ENCODE data around the gene MDFIC.

The MDFIC gene

DNA sequence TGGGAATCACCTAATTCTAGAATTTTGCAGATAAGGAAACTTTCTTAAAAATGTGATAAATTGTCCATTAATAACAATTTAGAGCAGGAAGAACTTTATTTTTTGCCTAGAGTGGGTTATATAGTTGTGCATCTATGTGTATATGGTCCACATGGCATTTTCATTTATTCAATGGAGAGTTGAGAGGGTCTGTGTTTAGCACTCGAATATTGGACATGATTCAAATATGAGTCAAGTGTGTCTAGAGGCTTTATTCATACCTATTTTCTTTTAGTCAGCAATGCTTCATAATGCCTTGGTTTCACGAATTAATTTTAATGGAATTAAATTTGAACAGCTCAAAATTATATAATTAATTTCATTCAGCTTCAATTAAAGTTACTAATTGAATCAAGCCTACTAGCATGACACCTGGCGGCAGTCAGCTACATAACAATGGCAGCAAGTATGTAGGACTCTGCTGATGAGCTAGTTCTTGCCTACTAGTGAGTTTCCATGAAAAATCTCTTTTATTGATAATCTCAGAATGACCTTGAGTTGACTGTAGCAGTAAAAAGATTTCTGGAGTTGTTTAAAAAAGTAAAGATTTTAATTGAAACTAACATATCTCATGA is 17.7 kb downstream of the MDFIC start:
- Histone ChIP-seq H3K9ac (ENCODE audit: low read depth, low read length) (no peak overlapping the region), H3K27ac (ENCODE audit: low read length) (no peak overlapping the region), H3K36me3 (ENCODE audit: insufficient read depth, low read depth, low read length) (no peaks in the 10 kb centered on the region), H3K4me1 (ENCODE audit: insufficient read depth, low read length) (no peaks in the 10 kb centered on the region; the same call in 1 of the 2 replicates), H3K4me3 (ENCODE audit: low read length) (no peak overlapping the region), H3K9me3 (ENCODE audit: insufficient read depth, low read depth, low read length) (no peaks in the 10 kb centered on the region), H3K27me3 (ENCODE audit: insufficient read depth, low read length) (no peaks in the 10 kb centered on the region)

DNA sequence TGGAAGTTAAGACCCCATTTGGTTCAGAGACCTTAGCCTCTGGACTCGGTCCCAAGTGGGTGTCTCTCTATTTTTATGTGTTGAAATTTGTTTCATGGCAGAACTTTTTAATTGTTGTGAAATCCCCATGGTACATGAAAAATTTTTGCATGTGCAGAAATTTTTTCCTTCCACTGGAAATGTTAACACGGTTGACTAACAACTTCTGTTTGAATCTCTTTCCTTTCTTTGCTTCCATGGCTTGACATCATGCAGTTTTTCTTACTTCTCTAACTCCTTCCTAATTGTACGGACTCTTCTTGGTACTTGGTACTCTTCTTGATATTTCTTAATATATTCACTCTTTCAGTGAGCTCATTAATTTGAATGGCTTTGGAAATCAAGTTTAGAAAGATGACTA is 18.3 kb downstream of the MDFIC start:
- Histone ChIP-seq H3K4me3 (ENCODE audit: low read length) (no peak overlapping the region), H3K4me1 (ENCODE audit: insufficient read depth, low read length) (peaks cover 5% of the 10 kb centered on the region; the same call in 1 of the 2 replicates), H3K36me3 (ENCODE audit: insufficient read depth, low read depth, low read length) (no peaks in the 10 kb centered on the region)

DNA sequence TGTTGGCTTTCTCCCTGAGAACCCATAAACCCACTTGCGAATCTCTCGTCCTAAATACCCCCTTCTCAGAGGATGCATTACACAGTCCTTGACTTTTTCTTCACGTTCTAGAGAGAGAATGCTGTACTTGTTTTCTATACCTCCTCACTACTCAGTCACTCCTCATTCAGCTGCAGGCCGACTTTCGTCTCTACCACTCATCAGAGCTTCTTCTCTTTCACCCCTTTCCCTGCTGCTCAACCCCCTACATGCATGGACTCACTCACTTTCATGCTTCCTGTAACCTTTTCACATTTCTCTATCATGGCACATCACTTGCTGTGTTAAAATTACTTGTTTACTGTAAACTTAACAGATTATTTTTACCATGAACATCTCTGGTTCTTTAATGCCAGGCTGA is 19.8 kb downstream of the MDFIC start:
- Histone ChIP-seq H3K27me3 (ENCODE audit: insufficient read depth, low read length) (no peaks in the 10 kb centered on the region), H3K9me3 (ENCODE audit: insufficient read depth, low read depth, low read length) (no peaks in the 10 kb centered on the region), H3K9ac (ENCODE audit: low read depth, low read length) (no peak overlapping the region)

More for the DNA sequence above, 18.3 kb downstream of the MDFIC start:
- H3K27me3 ChIP-seq (ENCODE audit: insufficient read depth, low read length): no peaks in the 10 kb centered on the region
- H3K9me3 ChIP-seq (ENCODE audit: insufficient read depth, low read depth, low read length): no peaks in the 10 kb centered on the region
- H3K27ac ChIP-seq (ENCODE audit: low read length): no peak overlapping the region
- H3K9ac ChIP-seq (ENCODE audit: low read depth, low read length): no peak overlapping the region

DNA sequence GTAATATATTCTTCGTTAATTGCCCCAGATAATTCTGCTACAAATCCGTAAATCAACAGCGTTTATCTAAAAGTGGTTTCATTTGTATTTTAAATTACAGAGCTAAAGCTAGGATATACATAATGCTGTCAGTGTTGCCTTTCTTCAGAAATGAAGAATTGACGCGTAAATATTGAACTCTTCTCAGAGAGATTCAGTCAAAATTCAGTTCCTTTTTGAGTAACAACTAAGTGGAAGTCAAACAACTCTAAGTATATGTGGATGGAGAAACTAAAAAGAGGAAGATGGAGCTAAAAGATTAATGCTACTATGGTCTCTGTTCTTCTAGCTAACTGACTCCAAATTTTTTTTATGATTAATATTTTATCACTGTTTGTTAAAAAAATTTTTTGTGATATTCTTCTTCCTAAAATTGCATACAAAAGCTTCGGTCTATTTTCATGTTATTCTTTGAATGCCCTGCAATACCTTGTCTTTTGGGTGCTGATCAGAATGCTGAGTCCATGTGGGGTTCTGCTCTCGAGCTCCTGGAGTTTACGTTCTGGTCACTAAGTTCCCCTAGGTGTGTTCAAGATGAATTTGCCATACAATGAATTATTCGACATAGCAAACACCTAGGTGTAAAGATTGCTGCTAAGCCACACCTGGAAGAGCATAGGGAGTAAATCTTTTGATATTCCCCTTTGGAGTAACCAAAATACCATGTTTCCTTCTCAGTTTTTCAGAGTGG is 20.7 kb downstream of the MDFIC start:
- Histone ChIP-seq H3K4me3 (ENCODE audit: low read length) (no peak overlapping the region), H3K36me3 (ENCODE audit: insufficient read depth, low read depth, low read length) (no peaks in the 10 kb centered on the region), H3K9me3 (ENCODE audit: insufficient read depth, low read depth, low read length) (no peaks in the 10 kb centered on the region), H3K27me3 (ENCODE audit: insufficient read depth, low read length) (no peaks in the 10 kb centered on the region), H3K9ac (ENCODE audit: low read depth, low read length) (no peak overlapping the region), H3K4me1 (ENCODE audit: insufficient read depth, low read length) (peaks cover 10% of the 10 kb centered on the region; the same call in 1 of the 2 replicates), H3K27ac (ENCODE audit: low read length) (no peak overlapping the region)

More for the DNA sequence above, 19.8 kb downstream of the MDFIC start:
- H3K4me3 ChIP-seq (ENCODE audit: low read length): no peak overlapping the region
- H3K27ac ChIP-seq (ENCODE audit: low read length): no peak overlapping the region
- H3K4me1 ChIP-seq (ENCODE audit: insufficient read depth, low read length): peaks cover 9% of the 10 kb centered on the region; the same call in 1 of the 2 replicates
- H3K36me3 ChIP-seq (ENCODE audit: insufficient read depth, low read depth, low read length): no peaks in the 10 kb centered on the region

DNA sequence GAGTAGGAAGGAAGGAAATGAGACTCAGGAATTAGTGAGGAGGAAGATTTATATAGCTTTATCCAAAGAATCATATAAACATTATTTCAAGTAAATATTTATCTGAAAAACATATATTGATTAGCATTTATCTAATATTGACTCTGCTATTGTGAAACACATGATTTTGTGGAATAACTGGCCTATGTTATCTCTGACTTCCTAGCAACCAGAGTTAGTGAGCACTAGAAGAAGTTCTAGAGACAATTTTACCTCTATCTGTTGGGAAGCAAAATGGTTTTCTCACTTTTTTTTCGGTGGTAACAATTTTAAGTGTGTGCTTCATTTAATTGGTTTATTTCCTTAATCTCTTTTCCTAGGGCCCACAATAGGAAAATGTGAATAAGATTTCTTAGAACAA is 21.6 kb downstream of the MDFIC start:
- H3K27me3 ChIP-seq (ENCODE audit: insufficient read depth, low read length): no peaks in the 10 kb centered on the region
- no peaks in the 10 kb centered on the region for H3K9me3 ChIP-seq (ENCODE audit: insufficient read depth, low read depth, low read length)
- peaks cover 10% of the 10 kb centered on the region; the same call in 1 of the 2 replicates for H3K4me1 ChIP-seq (ENCODE audit: insufficient read depth, low read length)
- H3K36me3 ChIP-seq (ENCODE audit: insufficient read depth, low read depth, low read length): no peaks in the 10 kb centered on the region
- H3K9ac ChIP-seq (ENCODE audit: low read depth, low read length): no peak overlapping the region
- H3K4me3 ChIP-seq (ENCODE audit: low read length): no peak overlapping the region
- H3K27ac ChIP-seq (ENCODE audit: low read length): no peak overlapping the region

DNA sequence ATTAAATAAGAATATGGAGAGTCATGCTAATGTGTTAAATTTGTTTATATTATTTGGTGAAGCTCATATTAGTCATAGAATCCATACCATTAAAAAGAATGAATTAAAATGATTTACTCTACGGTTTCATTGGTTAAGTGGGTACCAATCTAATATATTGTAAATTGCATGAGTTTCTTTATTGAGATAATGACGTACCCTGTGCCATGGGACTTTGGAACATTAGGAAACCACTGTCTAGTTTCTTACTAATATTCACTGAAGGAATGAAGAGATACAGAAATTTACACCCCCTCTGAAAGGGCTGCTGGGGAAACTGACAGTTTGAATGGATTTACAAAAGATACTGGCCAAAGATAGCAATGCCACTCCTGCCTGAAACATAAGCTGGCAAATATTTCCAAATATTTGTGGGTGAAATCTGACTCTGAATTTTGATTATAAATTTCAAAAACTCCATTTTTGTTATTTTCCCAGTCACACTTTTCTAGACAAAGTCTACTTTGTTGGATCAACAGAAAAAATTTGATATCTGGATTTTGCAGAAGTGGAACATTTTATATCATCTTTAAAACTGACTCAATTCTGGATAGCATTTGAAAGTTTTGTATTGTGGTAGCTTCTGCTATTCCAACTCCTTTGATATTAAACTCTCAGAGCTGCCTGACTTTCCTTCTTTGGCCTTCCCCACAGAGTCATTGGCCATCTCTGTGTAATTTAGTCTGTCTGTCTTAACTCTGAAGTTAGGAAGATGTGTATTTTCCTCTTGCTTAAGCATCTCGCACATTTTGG is 22.3 kb downstream of the MDFIC start:
- H3K4me3 ChIP-seq (ENCODE audit: low read length): no peak overlapping the region
- no peaks in the 10 kb centered on the region for H3K36me3 ChIP-seq (ENCODE audit: insufficient read depth, low read depth, low read length)
- H3K9ac ChIP-seq (ENCODE audit: low read depth, low read length): no peak overlapping the region
- no peaks in the 10 kb centered on the region for H3K9me3 ChIP-seq (ENCODE audit: insufficient read depth, low read depth, low read length)
- H3K27ac ChIP-seq (ENCODE audit: low read length): no peak overlapping the region
- peaks cover 10% of the 10 kb centered on the region; the same call in 1 of the 2 replicates for H3K4me1 ChIP-seq (ENCODE audit: insufficient read depth, low read length)
- no peaks in the 10 kb centered on the region for H3K27me3 ChIP-seq (ENCODE audit: insufficient read depth, low read length)

DNA sequence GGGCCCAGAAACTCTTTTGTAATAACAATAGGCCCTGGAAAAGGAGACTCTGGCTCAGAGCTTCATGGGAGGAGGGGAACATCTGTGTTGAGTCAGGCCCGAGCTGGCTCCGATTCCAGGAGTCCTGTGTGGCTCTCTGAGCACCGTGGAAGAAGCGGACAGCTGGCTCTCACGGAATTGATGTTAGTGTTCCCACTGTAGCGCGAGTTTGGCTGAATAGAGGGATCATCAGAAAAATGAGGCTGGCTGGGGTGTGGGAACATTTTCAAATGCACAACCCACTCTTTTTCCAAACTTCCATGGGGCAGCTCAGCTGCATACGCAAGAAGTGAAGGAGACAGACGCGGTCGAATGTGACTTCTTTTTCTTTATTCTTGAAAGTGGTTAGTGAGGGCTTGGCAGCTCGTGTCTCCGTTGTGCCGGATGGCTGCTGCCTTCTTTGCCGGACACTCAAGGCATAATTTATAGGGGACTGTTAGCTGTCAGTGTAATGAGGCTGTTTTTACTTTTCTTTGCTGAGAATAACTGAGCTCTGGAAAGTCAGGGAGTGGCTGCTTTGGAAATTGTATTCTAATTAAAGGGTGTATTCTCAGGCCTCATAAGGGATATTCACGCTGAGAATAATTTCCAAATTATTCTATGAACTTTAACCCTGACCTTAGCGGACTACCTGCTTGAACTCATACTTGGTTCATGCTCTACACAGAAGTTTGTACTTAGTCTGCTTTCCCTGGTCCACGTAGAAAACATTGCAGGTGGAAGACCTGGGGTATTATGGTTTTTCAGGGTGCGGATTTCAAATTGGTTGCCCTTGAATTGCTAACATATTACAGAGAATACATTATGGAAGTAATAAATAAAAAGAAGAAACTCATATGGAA is 23.1 kb downstream of the MDFIC start:
- Histone ChIP-seq H3K4me1 (ENCODE audit: insufficient read depth, low read length) (peaks cover 10% of the 10 kb centered on the region; the same call in 1 of the 2 replicates), H3K9ac (ENCODE audit: low read depth, low read length) (no peak overlapping the region), H3K4me3 (ENCODE audit: low read length) (no peak overlapping the region), H3K27me3 (ENCODE audit: insufficient read depth, low read length) (no peaks in the 10 kb centered on the region), H3K36me3 (ENCODE audit: insufficient read depth, low read depth, low read length) (no peaks in the 10 kb centered on the region), H3K27ac (ENCODE audit: low read length) (no peak overlapping the region), H3K9me3 (ENCODE audit: insufficient read depth, low read depth, low read length) (no peaks in the 10 kb centered on the region)

DNA sequence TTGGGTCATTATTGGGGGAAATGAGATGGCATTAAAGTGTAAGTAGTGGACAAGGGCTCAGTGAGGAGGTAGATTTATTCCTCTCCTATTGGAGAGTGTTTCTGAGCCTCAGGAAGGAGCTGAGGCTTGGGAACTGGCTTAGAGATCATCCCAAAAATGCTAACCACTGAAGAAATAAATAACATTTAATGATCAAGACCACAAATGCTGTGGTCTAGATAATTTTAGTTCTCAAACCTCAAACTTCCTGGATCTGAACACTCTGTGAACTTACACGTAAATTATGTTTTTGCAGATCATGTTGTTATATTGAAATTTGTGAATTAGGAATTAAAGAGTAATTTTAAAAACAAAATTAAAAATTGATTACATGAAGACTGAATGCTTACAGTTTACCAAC is 27.3 kb downstream of the MDFIC start:
- H3K36me3 ChIP-seq (ENCODE audit: insufficient read depth, low read depth, low read length): no peaks in the 10 kb centered on the region

DNA sequence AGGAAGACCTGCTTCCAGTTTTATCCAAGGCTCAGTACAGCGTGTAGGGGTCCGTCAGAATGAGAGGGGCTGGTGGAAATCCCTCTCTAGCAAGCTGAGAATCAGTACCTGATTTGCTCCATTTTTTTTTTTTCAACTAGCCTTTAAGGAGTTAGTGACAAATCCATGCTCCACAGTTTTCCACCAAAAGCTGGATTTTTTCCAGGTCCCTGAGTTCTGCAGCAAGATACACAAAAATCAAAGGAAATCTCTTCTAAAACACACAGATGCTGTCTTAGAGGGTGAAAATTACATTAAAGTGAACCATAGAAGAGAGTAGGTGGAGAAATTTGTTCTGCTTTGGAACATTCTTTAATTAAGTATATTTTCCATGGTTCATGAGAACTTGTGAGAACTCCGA is 30.4 kb downstream of the MDFIC start:
- Histone ChIP-seq H3K36me3 (ENCODE audit: insufficient read depth, low read depth, low read length) (no peaks in the 10 kb centered on the region), H3K27me3 (ENCODE audit: insufficient read depth, low read length) (no peaks in the 10 kb centered on the region), H3K27ac (ENCODE audit: low read length) (no peak overlapping the region), H3K9me3 (ENCODE audit: insufficient read depth, low read depth, low read length) (no peaks in the 10 kb centered on the region), H3K4me3 (ENCODE audit: low read length) (no peak overlapping the region), H3K9ac (ENCODE audit: low read depth, low read length) (no peak overlapping the region), H3K4me1 (ENCODE audit: insufficient read depth, low read length) (no peaks in the 10 kb centered on the region)

More for the DNA sequence above, 27.3 kb downstream of the MDFIC start:
- no peak overlapping the region for H3K9ac ChIP-seq (ENCODE audit: low read depth, low read length)
- H3K4me1 ChIP-seq (ENCODE audit: insufficient read depth, low read length): peaks cover 10% of the 10 kb centered on the region; the same call in 1 of the 2 replicates
- H3K4me3 ChIP-seq (ENCODE audit: low read length): no peak overlapping the region
- H3K9me3 ChIP-seq (ENCODE audit: insufficient read depth, low read depth, low read length): no peaks in the 10 kb centered on the region
- no peaks in the 10 kb centered on the region for H3K27me3 ChIP-seq (ENCODE audit: insufficient read depth, low read length)
- H3K27ac ChIP-seq (ENCODE audit: low read length): no peak overlapping the region

DNA sequence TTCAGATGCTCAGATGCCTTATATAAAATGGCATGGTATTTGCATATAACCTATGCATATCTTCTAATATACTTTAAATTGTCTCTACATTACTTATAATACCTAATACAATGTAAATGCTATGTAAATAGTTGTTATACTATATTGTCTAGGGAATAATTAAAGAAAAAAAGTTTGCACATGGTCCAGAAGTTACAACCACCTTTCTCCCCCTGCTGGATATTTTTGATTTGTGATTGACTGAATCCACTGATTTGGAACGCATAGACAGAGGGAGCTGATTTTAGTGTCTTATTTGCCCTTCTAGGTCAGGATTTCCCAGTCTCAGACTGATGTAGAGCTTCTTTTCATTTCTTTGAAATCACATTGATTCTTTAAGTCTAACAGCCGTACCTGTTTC is 31.8 kb downstream of the MDFIC start:
- Histone ChIP-seq H3K27me3 (ENCODE audit: insufficient read depth, low read length) (no peaks in the 10 kb centered on the region), H3K4me1 (ENCODE audit: insufficient read depth, low read length) (no peaks in the 10 kb centered on the region), H3K9ac (ENCODE audit: low read depth, low read length) (no peak overlapping the region), H3K9me3 (ENCODE audit: insufficient read depth, low read depth, low read length) (no peaks in the 10 kb centered on the region), H3K27ac (ENCODE audit: low read length) (no peak overlapping the region), H3K36me3 (ENCODE audit: insufficient read depth, low read depth, low read length) (no peaks in the 10 kb centered on the region), H3K4me3 (ENCODE audit: low read length) (no peak overlapping the region)

DNA sequence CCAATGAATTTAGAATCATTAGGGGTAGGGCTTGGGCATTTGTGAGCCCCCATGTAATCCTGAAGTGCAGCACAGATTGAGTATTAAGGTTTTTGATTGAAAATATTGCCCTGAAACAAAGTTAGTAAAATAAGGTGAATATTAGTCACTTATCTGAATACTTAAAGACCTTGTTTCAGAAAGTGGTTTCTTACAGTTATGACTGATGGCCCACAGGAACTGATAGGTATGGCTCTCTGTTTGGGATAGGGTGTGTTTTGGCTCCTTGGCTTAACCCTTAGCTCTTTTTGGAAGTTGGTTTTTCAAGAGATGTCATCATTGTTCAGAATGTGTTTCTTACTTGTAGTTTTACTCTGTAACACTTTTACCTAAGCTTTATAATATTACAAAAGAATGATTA is 34.8 kb downstream of the MDFIC start:
- Histone ChIP-seq H3K27ac (ENCODE audit: low read length) (no peak overlapping the region), H3K36me3 (ENCODE audit: insufficient read depth, low read depth, low read length) (no peaks in the 10 kb centered on the region), H3K4me1 (ENCODE audit: insufficient read depth, low read length) (no peaks in the 10 kb centered on the region), H3K9ac (ENCODE audit: low read depth, low read length) (no peak overlapping the region), H3K9me3 (ENCODE audit: insufficient read depth, low read depth, low read length) (no peaks in the 10 kb centered on the region), H3K27me3 (ENCODE audit: insufficient read depth, low read length) (no peaks in the 10 kb centered on the region), H3K4me3 (ENCODE audit: low read length) (no peak overlapping the region)

Data from iPS-20b (cell line).